HepG2 (cell line): ENCODE data around the gene NFS1. TPM values are rescaled to one million over a fixed set of nuclear protein-coding genes. Genes with fewer than 3 reads are reported as not detected.

Experiments used
- FOSL2 ChIP-seq: sonication (generic); formaldehyde crosslinking; IDR thresholded peaks from 2 replicates; pipeline ENCODE4 v1.4.0; 2020; ENCODE audit warnings: missing genetic modification reagents
- GATAD1 ChIP-seq: IDR thresholded peaks from 2 replicates; pipeline ENCODE4 v1.6.1; 2016; ENCODE audit warnings: missing genetic modification reagents, missing compliant biosample characterization
- HDAC6 ChIP-seq: fragments of 200-600 bp; sonication (generic); IDR thresholded peaks from 2 replicates; pipeline ENCODE4 v1.7.0; 2017; ENCODE audit warnings: mild to moderate bottlenecking, antibody characterized with exemption, low read length, low read depth
- HOXD1 ChIP-seq: sonication (generic); formaldehyde crosslinking; IDR thresholded peaks from 2 replicates; pipeline ENCODE4 v1.5.0; 2020; ENCODE audit warnings: missing genetic modification reagents
- MAF1 ChIP-seq: sonication (generic); formaldehyde crosslinking; IDR thresholded peaks from 2 replicates; pipeline ENCODE4 v1.5.0; 2020; ENCODE audit warnings: missing genetic modification reagents, borderline replicate concordance
- MYNN ChIP-seq: sonication (generic); formaldehyde crosslinking; IDR thresholded peaks from 2 replicates; pipeline ENCODE4 v1.4.0; 2020; ENCODE audit warnings: mild to moderate bottlenecking, low read depth, missing genetic modification reagents
- RFXANK ChIP-seq: IDR thresholded peaks from 2 replicates; pipeline ENCODE4 v1.6.1; 2016
- RXRA ChIP-seq: sonication (generic); formaldehyde crosslinking; IDR thresholded peaks from 2 replicates; pipeline ENCODE4 v1.5.1; 2020; ENCODE audit warnings: missing genetic modification reagents
- SMARCC2 ChIP-seq: fragments of 450-650 bp; IDR thresholded peaks from 2 replicates; pipeline ENCODE4 v1.6.1; 2017; ENCODE audit warnings: antibody characterized with exemption, mild to moderate bottlenecking
- SYNCRIP ChIP-seq: fragments of 200-400 bp; formaldehyde crosslinking; IDR thresholded peaks from 2 replicates; pipeline ENCODE4 v1.6.1; 2018; ENCODE audit warnings: mild to moderate bottlenecking, low read depth, low read length; ENCODE audit not compliant: insufficient read depth
- YEATS2 ChIP-seq: sonication (generic); formaldehyde crosslinking; IDR thresholded peaks from 2 replicates; pipeline ENCODE4 v1.4.0; 2020; ENCODE audit warnings: missing genetic modification reagents, borderline replicate concordance
- ZNF160 ChIP-seq: sonication (generic); formaldehyde crosslinking; IDR thresholded peaks from 2 replicates; pipeline ENCODE4 v1.8.0; 2022; ENCODE audit warnings: mild to moderate bottlenecking, inconsistent platforms, missing genetic modification reagents
- ZNF235 ChIP-seq: sonication (generic); formaldehyde crosslinking; IDR thresholded peaks from 2 replicates; pipeline ENCODE4 v1.8.1; 2023; ENCODE audit warnings: mild to moderate bottlenecking, missing genetic modification reagents, borderline replicate concordance
- ZNF280B ChIP-seq: sonication (generic); formaldehyde crosslinking; IDR thresholded peaks from 2 replicates; pipeline ENCODE4 v1.5.0; 2020; ENCODE audit warnings: missing genetic modification reagents, mild to moderate bottlenecking, borderline replicate concordance
- ZNF329 ChIP-seq: sonication (generic); formaldehyde crosslinking; IDR thresholded peaks from 2 replicates; pipeline ENCODE4 v1.9.0; 2021; ENCODE audit warnings: low read depth, mild to moderate bottlenecking, missing genetic modification reagents
- ZNF652 ChIP-seq: IDR thresholded peaks from 2 replicates; pipeline ENCODE4 v1.6.1; 2016; ENCODE audit warnings: low read depth, borderline replicate concordance
- ZXDC ChIP-seq: sonication (generic); formaldehyde crosslinking; IDR thresholded peaks from 2 replicates; pipeline ENCODE4 v1.5.0; 2020; ENCODE audit warnings: mild to moderate bottlenecking, missing genetic modification reagents
- ZZZ3 ChIP-seq: sonication (generic); formaldehyde crosslinking; IDR thresholded peaks from 2 replicates; pipeline ENCODE4 v1.4.0; 2020; ENCODE audit warnings: missing genetic modification reagents, mild to moderate bottlenecking, borderline replicate concordance
- polyA plus RNA-seq, 8 experiments: library from polyadenylated mRNA; depleted of rRNA in 3 of 8; stranded (reverse) in 7 of 8; unstranded in 1 of 8; fragments of >200 nt; fragmentation: Illumina TruSeq in 4 of 8; extraction: Trizol in 4 of 8; gene quantifications; 2 replicates each; pipeline versions ENCODE4 v1.2.1 to v1.2.3, GENCODE V29; 2011 to 2016; ENCODE audit warnings: low read depth in 4 of 8, missing spikeins in 1 of 8, mixed read lengths in 1 of 8; ENCODE audit not compliant: insufficient read depth in 1 of 8
- total RNA-seq, 5 experiments: library from RNA; depleted of rRNA; stranded (reverse); fragments of >200 nt; fragmentation: Illumina TruSeq; extraction: Trizol; gene quantifications; 2 replicates each; pipeline ENCODE4 v1.2.3, GENCODE V29; 2016; ENCODE audit warnings: low read depth in 1 of 5
- TF ChIP-seq, protein P1 (sequence below): sonication (generic); formaldehyde crosslinking; IDR thresholded peaks from 2 replicates; pipeline ENCODE4 v1.4.0; 2020; ENCODE audit warnings: low read depth, missing genetic modification reagents

NFS1 gene
- total and polyA plus RNA-seq, 2 of the 13 experiments (the other 11 are each of a cell fraction or from before 2014, with no cell fraction given), result 65.9 to 88.1 TPM

DNA sequence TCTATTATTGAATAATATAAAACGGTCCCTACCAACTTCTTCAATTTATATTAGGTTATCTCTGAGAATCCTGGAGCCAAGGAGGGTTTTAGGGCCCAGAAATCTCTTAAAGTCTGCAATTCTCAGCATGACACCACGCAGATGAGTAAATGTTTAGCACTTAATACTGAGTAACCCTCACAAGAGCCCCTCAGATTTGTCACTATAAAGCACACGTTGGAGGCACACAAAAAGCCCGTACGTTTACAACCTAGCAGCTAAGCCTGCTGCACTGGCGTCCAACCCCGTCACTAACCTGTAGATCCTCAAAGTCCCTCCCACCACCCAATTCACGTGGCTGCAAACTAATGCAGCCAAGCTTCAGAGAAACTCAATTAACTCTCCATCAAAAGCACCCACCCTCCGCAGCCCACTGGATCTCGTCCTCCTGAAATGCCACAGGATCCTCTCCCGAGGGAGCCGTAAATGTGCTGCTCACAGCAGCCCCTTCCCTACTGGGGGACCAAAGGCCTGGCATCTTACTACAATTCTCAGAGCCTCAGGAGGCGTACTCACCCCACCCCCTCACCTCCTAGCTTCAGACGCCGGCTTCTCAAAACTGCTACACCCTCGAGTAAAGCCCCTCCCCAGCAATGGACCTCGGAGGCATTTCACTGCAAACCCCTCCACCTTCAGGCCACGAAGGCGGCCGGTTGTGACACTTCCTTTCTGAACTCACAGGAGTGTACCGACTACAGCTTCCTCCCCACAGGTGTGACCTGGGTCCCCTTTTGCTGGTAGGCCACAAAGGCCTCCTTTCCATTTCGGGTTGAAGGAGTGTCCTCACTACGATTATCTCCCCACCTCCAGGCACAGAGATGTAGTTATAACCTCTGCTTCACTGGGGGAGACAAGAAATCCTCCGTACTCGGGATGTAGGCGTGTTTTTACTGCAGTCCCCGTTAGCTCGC is 35.4 kb downstream of the NFS1 start (continued):
- TF ChIP-seq FOSL2 (CRISPR knock-in tag), result peak; percentile 2; the same call in 1 of the 2 replicates
- TF ChIP-seq SYNCRIP, result no peak
- no peak for TF ChIP-seq GATAD1 (CRISPR knock-in tag)
- no peak; the same call in 1 of the 2 replicates for TF ChIP-seq ZZZ3
- TF ChIP-seq ZNF160 (CRISPR knock-in tag), result no peak
- TF ChIP-seq, protein P1, sequence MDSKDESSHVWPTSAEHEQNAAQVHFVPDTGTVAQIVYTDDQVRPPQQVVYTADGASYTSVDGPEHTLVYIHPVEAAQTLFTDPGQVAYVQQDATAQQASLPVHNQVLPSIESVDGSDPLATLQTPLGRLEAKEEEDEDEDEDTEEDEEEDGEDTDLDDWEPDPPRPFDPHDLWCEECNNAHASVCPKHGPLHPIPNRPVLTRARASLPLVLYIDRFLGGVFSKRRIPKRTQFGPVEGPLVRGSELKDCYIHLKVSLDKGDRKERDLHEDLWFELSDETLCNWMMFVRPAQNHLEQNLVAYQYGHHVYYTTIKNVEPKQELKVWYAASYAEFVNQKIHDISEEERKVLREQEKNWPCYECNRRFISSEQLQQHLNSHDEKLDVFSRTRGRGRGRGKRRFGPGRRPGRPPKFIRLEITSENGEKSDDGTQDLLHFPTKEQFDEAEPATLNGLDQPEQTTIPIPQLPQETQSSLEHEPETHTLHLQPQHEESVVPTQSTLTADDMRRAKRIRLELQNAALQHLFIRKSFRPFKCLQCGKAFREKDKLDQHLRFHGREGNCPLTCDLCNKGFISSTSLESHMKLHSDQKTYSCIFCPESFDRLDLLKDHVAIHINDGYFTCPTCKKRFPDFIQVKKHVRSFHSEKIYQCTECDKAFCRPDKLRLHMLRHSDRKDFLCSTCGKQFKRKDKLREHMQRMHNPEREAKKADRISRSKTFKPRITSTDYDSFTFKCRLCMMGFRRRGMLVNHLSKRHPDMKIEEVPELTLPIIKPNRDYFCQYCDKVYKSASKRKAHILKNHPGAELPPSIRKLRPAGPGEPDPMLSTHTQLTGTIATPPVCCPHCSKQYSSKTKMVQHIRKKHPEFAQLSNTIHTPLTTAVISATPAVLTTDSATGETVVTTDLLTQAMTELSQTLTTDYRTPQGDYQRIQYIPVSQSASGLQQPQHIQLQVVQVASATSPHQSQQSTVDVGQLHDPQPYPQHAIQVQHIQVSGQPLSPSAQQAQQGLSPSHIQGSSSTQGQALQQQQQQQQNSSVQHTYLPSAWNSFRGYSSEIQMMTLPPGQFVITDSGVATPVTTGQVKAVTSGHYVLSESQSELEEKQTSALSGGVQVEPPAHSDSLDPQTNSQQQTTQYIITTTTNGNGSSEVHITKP, result no peak
- TF ChIP-seq ZNF329 (CRISPR knock-in tag), result no peak
- no peak for TF ChIP-seq SMARCC2
- TF ChIP-seq ZNF235 (CRISPR knock-in tag), result no peak; the same call in 1 of the 2 replicates
- no peak for TF ChIP-seq MYNN (CRISPR knock-in tag)
- TF ChIP-seq MAF1 (CRISPR knock-in tag), result no peak
- TF ChIP-seq YEATS2 (CRISPR knock-in tag), result no peak
- no peak for TF ChIP-seq ZNF652 (CRISPR knock-in tag)
- TF ChIP-seq ZXDC (CRISPR knock-in tag), result no peak
- no peak; the same call in 1 of the 2 replicates for TF ChIP-seq ZNF280B (CRISPR knock-in tag)
- no peak for TF ChIP-seq HOXD1 (CRISPR knock-in tag)
- TF ChIP-seq HDAC6, result no peak
- no peak for TF ChIP-seq RFXANK
- TF ChIP-seq RXRA (CRISPR knock-in tag), result no peak
